K562 (cell line): Measurements from ENCODE around the gene PHYHIPL.

ENCODE experiments used
- NR3C1 ChIP-seq: sonication (generic); formaldehyde crosslinking; IDR thresholded peaks from 2 replicates; pipeline ENCODE4 v1.8.1; 2022; ENCODE audit warnings: missing genetic modification reagents
- ZNF239 ChIP-seq: fragments of 250-450 bp; sonication (Bioruptor Pico); IDR thresholded peaks from 2 replicates; pipeline ENCODE4 v1.4.0; 2020; ENCODE audit warnings: mild to moderate bottlenecking

GRCh38 chr10:59229441-59229840 is 53.0 kb downstream of the PHYHIPL start:
- no peak for TF ChIP-seq ZNF239 (CRISPR knock-in tag)
- TF ChIP-seq NR3C1 = no peak
